Measurements from ENCODE around the gene CFAP100. TPM values are rescaled to one million over a fixed set of nuclear protein-coding genes. Genes with fewer than 3 reads are reported as not detected.
A peak's percentile ranks its signal among the peaks of the same experiment; 100 is the strongest.

The CFAP100 gene
- total RNA-seq, 1 experiment from 2014 or later, result not detected

- TSS peak; percentile 35 for BruUV-seq (replicated peaks)
These were observed 80.0 kb downstream of the CFAP100 start for GRCh38 chr3:126474498-126475412.

GRCh38 chr3:126475413-126476114 is 80.9 kb downstream of the CFAP100 start, which contains the start of gene ZXDC:
TSS of gene ZXDC (minus strand) at chr3:126475891. CDS start at chr3:126475865, 26 bp downstream.
- peak; percentile 46 for TF ChIP-seq CTCF (IDR thresholded peaks at IDR 0.05; ENCODE audit: unreplicated experiment)
- CTCF ChIA-PET, result interaction anchor here (0.9 to 1.5 kb wide), 4 partner anchors 14 to 83 kb away, joined by 3 to 6 read pairs (median 4); no protein-coding TSS in a partner anchor
- intact Hi-C loops (cut with micrococcal nuclease; ENCODE audit: unreplicated experiment), result loop anchor here (10.0 kb wide), 1 partner anchor 201 kb away; no protein-coding TSS in a partner anchor
- Mint-ChIP-seq H3K4me3 (ENCODE audit: low read depth, unreplicated experiment) (peak within 1 kb of the TSS; percentile 76), H3K27me3 (ENCODE audit: unreplicated experiment) (peaks cover 7% of the 10 kb centered on the region), H3K36me3 (ENCODE audit: insufficient read depth, unreplicated experiment) (peaks cover 65% of the 10 kb centered on the region), H3K4me1 (ENCODE audit: low read depth, unreplicated experiment) (peaks cover 35% of the 10 kb centered on the region), H3K27ac (ENCODE audit: unreplicated experiment) (peak within 1 kb of the TSS; percentile 84), H3K9me3 (ENCODE audit: low read depth, unreplicated experiment) (no peaks in the 10 kb centered on the region)
- no TSS peak for BruUV-seq (replicated peaks)
- peak; percentile 99 for DNase-seq

More at GRCh38 chr3:126474498-126475412, 80.0 kb downstream of the CFAP100 start:
- peaks cover 35% of the 10 kb centered on the region for H3K4me1 Mint-ChIP-seq (ENCODE audit: low read depth, unreplicated experiment)
- H3K27ac Mint-ChIP-seq (ENCODE audit: unreplicated experiment), result peak overlapping the region; percentile 82
- peak; percentile 72 for DNase-seq
- H3K9me3 Mint-ChIP-seq (ENCODE audit: low read depth, unreplicated experiment), result no peaks in the 10 kb centered on the region
- CTCF ChIA-PET, result interaction anchor here (0.6 to 1.5 kb wide), 6 partner anchors 15 to 1327 kb away, joined by 3 to 6 read pairs (median 3); no protein-coding TSS in a partner anchor
- peaks cover 73% of the 10 kb centered on the region for H3K36me3 Mint-ChIP-seq (ENCODE audit: insufficient read depth, unreplicated experiment)
- TF ChIP-seq CTCF (IDR thresholded peaks at IDR 0.05; ENCODE audit: unreplicated experiment), result peak; percentile 45
- no peaks in the 10 kb centered on the region for H3K27me3 Mint-ChIP-seq (ENCODE audit: unreplicated experiment)
- H3K4me3 Mint-ChIP-seq (ENCODE audit: low read depth, unreplicated experiment), result peak overlapping the region; percentile 76
- intact Hi-C loops (cut with micrococcal nuclease; ENCODE audit: unreplicated experiment), result loop anchor here (1.0 to 10.0 kb wide), 3 partner anchors 77 to 340 kb away; no protein-coding TSS in a partner anchor

GRCh38 chr3:126476166-126477060 is 81.7 kb downstream of the CFAP100 start:
- H3K36me3 Mint-ChIP-seq (ENCODE audit: insufficient read depth, unreplicated experiment), result peaks cover 58% of the 10 kb centered on the region
- H3K4me3 Mint-ChIP-seq (ENCODE audit: low read depth, unreplicated experiment), result peak overlapping the region; percentile 76
- DNase-seq, result peak; percentile 78
- no peak for TF ChIP-seq CTCF (IDR thresholded peaks at IDR 0.05; ENCODE audit: unreplicated experiment)
- intact Hi-C loops (cut with micrococcal nuclease; ENCODE audit: unreplicated experiment), result loop anchor here (10.0 kb wide), 1 partner anchor 202 kb away; no protein-coding TSS in a partner anchor
- H3K9me3 Mint-ChIP-seq (ENCODE audit: low read depth, unreplicated experiment), result no peaks in the 10 kb centered on the region
- H3K27ac Mint-ChIP-seq (ENCODE audit: unreplicated experiment), result peak overlapping the region; percentile 84
- H3K27me3 Mint-ChIP-seq (ENCODE audit: unreplicated experiment), result peaks cover 7% of the 10 kb centered on the region
- BruUV-seq (replicated peaks), result TSS peak; percentile 91
- peaks cover 35% of the 10 kb centered on the region for H3K4me1 Mint-ChIP-seq (ENCODE audit: low read depth, unreplicated experiment)
- CTCF ChIA-PET, result interaction anchor here (0.9 to 1.5 kb wide), 4 partner anchors 13 to 84 kb away, joined by 3 to 6 read pairs (median 4); no protein-coding TSS in a partner anchor

All from Calu3 (cell line).